IMR-90 (cell line): ENCODE measurements around the gene TOPORS. TPM values are rescaled to one million over a fixed set of nuclear protein-coding genes. Genes with fewer than 3 reads are reported as not detected.

Source experiments
- ATAC-seq: fragments of 200-7000 bp; cut with Tn5 transposase; 2 replicates; pipeline ENCODE4 v1.9.1; 2020; ENCODE audit warnings: low read depth, mild to moderate bottlenecking, moderate library complexity
- BruUV-seq: library from RNA; stranded (reverse); fragments of 400-500 nt; replicated peaks from 2 replicates; lab custom pipeline; 2021; lab: Mats Ljungman, UMichigan
- CTCF ChIA-PET: fragments of 300-600 bp; formaldehyde crosslinking; extraction: SDS; loops from one replicate; lab custom pipeline; 2021; ENCODE audit warnings: antibody characterized with exemption; lab: Yijun Ruan, JAX
- POLR2A ChIA-PET: fragments of 300-600 bp; sonication (Branson Sonifier 250); formaldehyde crosslinking; loops from one replicate; lab custom pipeline; 2022; ENCODE audit warnings: antibody characterized with exemption; ENCODE audit not compliant: unreplicated experiment; lab: Charles Lee
- DNase-seq: peaks from one replicate; pipeline ENCODE4 v3.0.0; 2013
- H2AFZ ChIP-seq: replicated peaks from 2 replicates; pipeline ENCODE3; 2013; ENCODE audit warnings: low read length, mild to moderate bottlenecking; ENCODE audit not compliant: poor library complexity
- H2AK5ac ChIP-seq: 2 replicates; pipeline ENCODE4 v1.6.1; 2013; ENCODE audit warnings: low read depth, low read length, inconsistent platforms
- H2AK9ac ChIP-seq: replicated peaks from 2 replicates; pipeline ENCODE3; 2013; ENCODE audit warnings: mild to moderate bottlenecking, low read depth, low read length, moderate library complexity; ENCODE audit not compliant: poor library complexity
- H2BK120ac ChIP-seq: 2 replicates; pipeline ENCODE4 v1.6.1; 2013; ENCODE audit warnings: low read depth, low read length, inconsistent platforms
- H2BK15ac ChIP-seq: 3 replicates; pipeline ENCODE4 v1.6.1; 2013; ENCODE audit warnings: low read depth, low read length, inconsistent platforms
- H2BK20ac ChIP-seq: 2 replicates; pipeline ENCODE4 v1.6.1; 2013; ENCODE audit warnings: low read depth, mild to moderate bottlenecking, inconsistent platforms, low read length, moderate library complexity
- H2BK5ac ChIP-seq: 2 replicates; pipeline ENCODE4 v1.6.1; 2013; ENCODE audit warnings: mild to moderate bottlenecking, low read depth, low read length, inconsistent platforms; ENCODE audit not compliant: poor library complexity, severe bottlenecking
- H3K14ac ChIP-seq: replicated peaks from 2 replicates; pipeline ENCODE4 v1.6.1; 2013; ENCODE audit warnings: low read depth, low read length, inconsistent platforms
- H3K18ac ChIP-seq: 2 replicates; pipeline ENCODE4 v1.6.1; 2013; ENCODE audit warnings: low read depth, low read length, control low read depth
- H3K23ac ChIP-seq: 2 replicates; pipeline ENCODE4 v1.6.1; 2013; ENCODE audit warnings: low read depth, low read length, inconsistent platforms
- H3K27ac ChIP-seq: 2 replicates; pipeline ENCODE4 v1.5.1; 2013; ENCODE audit warnings: mild to moderate bottlenecking, control low read depth, low read length; ENCODE audit not compliant: insufficient read depth
- H3K27me3 ChIP-seq: 2 replicates; pipeline ENCODE4 v1.6.1; 2013; ENCODE audit warnings: low read length; ENCODE audit not compliant: control insufficient read depth, insufficient read depth
- H3K36me3 ChIP-seq: 2 replicates; pipeline ENCODE4 v1.6.1; 2013; ENCODE audit warnings: low read length, mixed read lengths; ENCODE audit not compliant: control insufficient read depth, insufficient read depth
- H3K4ac ChIP-seq: 2 replicates; pipeline ENCODE4 v1.6.1; 2013; ENCODE audit warnings: low read depth, low read length, inconsistent platforms
- H3K4me1 ChIP-seq: 2 replicates; pipeline ENCODE4 v1.6.1; 2013; ENCODE audit warnings: low read length, mixed read lengths; ENCODE audit not compliant: control insufficient read depth, insufficient read depth
- H3K4me2 ChIP-seq: 2 replicates; pipeline ENCODE4 v1.6.1; 2013; ENCODE audit warnings: low read depth, mild to moderate bottlenecking, control low read depth, low read length, moderate library complexity
- H3K4me3 ChIP-seq: 2 replicates; pipeline ENCODE4 v1.5.1; 2013; ENCODE audit warnings: low read depth, mild to moderate bottlenecking, control low read depth, low read length, moderate library complexity; ENCODE audit not compliant: insufficient read depth
- H3K56ac ChIP-seq: 2 replicates; pipeline ENCODE4 v1.6.1; 2013; ENCODE audit warnings: low read length, inconsistent platforms; ENCODE audit not compliant: insufficient read depth; ENCODE audit errors: extremely low read depth
- H3K79me1 ChIP-seq, 2 experiments: 2 replicates each; pipeline ENCODE4 v1.6.1; 2013; ENCODE audit warnings: low read length in 2 of 2, inconsistent platforms in 1 of 2, low read depth in 1 of 2
- H3K9ac ChIP-seq: 2 replicates; pipeline ENCODE4 v1.6.1; 2013; ENCODE audit warnings: low read depth, low read length, control low read depth
- H3K9me1 ChIP-seq: 2 replicates; pipeline ENCODE4 v1.6.1; 2013; ENCODE audit warnings: low read length, inconsistent platforms; ENCODE audit not compliant: insufficient read depth
- H3K9me3 ChIP-seq: 2 replicates; pipeline ENCODE4 v1.6.1; 2013; ENCODE audit warnings: low read length; ENCODE audit not compliant: control insufficient read depth, insufficient read depth
- H4K20me1 ChIP-seq: 2 replicates; pipeline ENCODE4 v1.6.1; 2013; ENCODE audit warnings: low read length, inconsistent platforms; ENCODE audit not compliant: insufficient read depth
- H4K5ac ChIP-seq: 2 replicates; pipeline ENCODE4 v1.6.1; 2013; ENCODE audit warnings: mild to moderate bottlenecking, low read depth, low read length, control low read depth
- H4K8ac ChIP-seq, 2 experiments: 2 replicates each; pipeline ENCODE4 v1.6.1; 2013; ENCODE audit warnings: low read depth in 2 of 2, low read length in 2 of 2, control low read depth in 1 of 2, inconsistent platforms in 1 of 2
- H4K91ac ChIP-seq: 2 replicates; pipeline ENCODE4 v1.6.1; 2013; ENCODE audit warnings: low read depth, low read length, inconsistent platforms; ENCODE audit not compliant: insufficient read depth
- BHLHE40 ChIP-seq: fragments of 150-350 bp; IDR thresholded peaks from 2 replicates; pipeline ENCODE4 v1.6.1; 2016; ENCODE audit warnings: mild to moderate bottlenecking, low read depth, low read length
- CEBPB ChIP-seq: IDR thresholded peaks from 2 replicates; pipeline ENCODE4 v1.6.1; 2012; ENCODE audit warnings: low read depth, low read length, improper control_type of control experiment
- WGBS, 2 experiments: methylation state at CpG; one replicate each; pipeline versions ENCODE4 v1.1.5 to v1.1.7; 2013; ENCODE audit warnings: missing lambda C conversion rate in 2 of 2; ENCODE audit not compliant: insufficient read length in 1 of 2; ENCODE audit errors: extremely low coverage in 2 of 2; 5-methylcytosine and 5-hydroxymethylcytosine counted together
- dilution Hi-C: fragments of 300-500 bp; cut with HindIII; formaldehyde crosslinking; loops from one replicate; pipeline ENCODE4 v1.14.3; 2018; ENCODE audit warnings: low sequenced_read_pairs; ENCODE audit not compliant: unreplicated experiment
- in situ Hi-C: fragments of 300-500 bp; cut with MboI; formaldehyde crosslinking; loops from 3 replicates; pipeline ENCODE4 v1.14.3; 2019; ENCODE audit warnings: low sequenced_read_pairs, inconsistent platforms, mixed read lengths
- intact Hi-C: fragments of 100-400 bp; cut with micrococcal nuclease; formaldehyde crosslinking; loops from 2 replicates; pipeline ENCODE4 v1.10.0; 2022
- polyA plus RNA-seq, 3 experiments: library from polyadenylated mRNA; depleted of rRNA; stranded (reverse); fragments of >200 nt; gene quantifications; 2 replicates each; pipeline ENCODE4 v1.2.3, GENCODE V29; 2012; ENCODE audit warnings: low replicate concordance in 1 of 3
- total RNA-seq: library from RNA; depleted of rRNA; stranded (reverse); fragments of >200 nt; gene quantifications from 2 replicates; pipeline ENCODE4 v1.2.3, GENCODE V29; 2012

Gene TOPORS
- total and polyA plus RNA-seq, 2 of the 4 experiments (the other 2 are of a cell fraction): 7.4 to 27.8 TPM

DNA sequence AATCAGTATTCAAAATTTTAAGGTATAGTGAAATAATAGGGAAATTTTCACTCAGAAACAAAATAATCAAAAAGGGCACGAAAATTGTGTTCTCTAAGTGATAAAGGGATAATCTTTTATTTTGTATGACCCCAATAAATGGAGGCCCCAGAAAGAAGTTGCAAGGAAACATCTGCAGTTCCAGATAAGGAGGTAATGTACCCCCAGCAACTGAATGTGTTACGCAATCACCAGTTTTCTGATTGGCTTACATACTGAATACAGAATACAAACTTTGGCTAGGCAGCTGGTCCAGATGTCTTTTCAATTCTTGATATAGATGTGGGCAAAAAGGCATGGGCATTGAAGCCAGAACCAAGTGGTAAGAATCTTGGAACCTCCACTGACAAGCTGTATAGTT is 1.7 kb upstream of the TOPORS start:
- Histone ChIP-seq H3K4me1 (no peaks in the 10 kb centered on the region; the same call in 1 of the 2 replicates), H3K79me1 (peaks cover 30 to 42% of the 10 kb centered on the region in 2 experiments), H4K5ac (no peak overlapping the region), H2AK9ac (no peak overlapping the region), H3K9me3 (no peaks in the 10 kb centered on the region), H2BK20ac (no peak overlapping the region), H3K4me3 (no peak overlapping the region), H3K56ac (no peak overlapping the region), H3K36me3 (no peaks in the 10 kb centered on the region), H3K27me3 (no peaks in the 10 kb centered on the region), H3K4me2 (no peak overlapping the region), H4K20me1 (peaks cover 15% of the 10 kb centered on the region), H3K4ac (no peak overlapping the region), H4K91ac (no peak overlapping the region), H3K14ac (no peak overlapping the region), H2AFZ (no peak overlapping the region), H3K23ac (no peak overlapping the region), H3K9me1 (no peaks in the 10 kb centered on the region; the same call in 1 of the 2 replicates), H3K9ac (no peak overlapping the region), H3K18ac (no peak overlapping the region), H4K8ac (no peak overlapping the region), H2BK15ac (no peak overlapping the region), H2AK5ac (no peak overlapping the region), H2BK120ac (no peak overlapping the region), H2BK5ac (no peak overlapping the region), H3K27ac (no peak overlapping the region)
- dilution Hi-C loops (loop anchor here (25.0 kb wide), 1 partner anchor 117 kb away; no protein-coding TSS in a partner anchor), intact Hi-C loops (no loop called here), in situ Hi-C loops (no loop called here)
- no TSS peak for BruUV-seq
- TF ChIP-seq CEBPB (peak; percentile 98), BHLHE40 (no peak)
- CTCF ChIA-PET: interaction anchor here (1.0 to 1.6 kb wide), 3 partner anchors 18 to 28 kb away, joined by 3 to 6 read pairs (median 3); partner anchors contain the start of gene RIGI
- WGBS, 2 experiments: no CpG with 5 or more reads among the region's 2 CpGs
- POLR2A ChIA-PET: no interaction called here
- DNase-seq (peak; percentile 29), ATAC-seq (no peak)
